Stimulated activated CD8-positive, alpha-beta memory T cell treated with anti-CD3 and anti-CD28 coated beads, Interleukin-15, amount 100 ng/mL, for 4 hours (primary cell): ENCODE data around the gene ARID3B.
"Not testable (repeated sequence)": the region's sequence is repeated elsewhere in the genome, so short reads cannot be mapped to it uniquely, and the experiment has no call there.

Source experiments
- DNase-seq, 2 donors: peaks; one replicate each; pipeline ENCODE4 v3.0.0-alpha.2; 2020; ENCODE audit warnings: low read depth in 2 of 2

The ARID3B gene

GRCh38 chr15:74540761-74541493, at the start of gene ARID3B:
ARID3B (plus strand) TSS chr15:74541220; CDS start chr15:74543937, 2,717 bp downstream.
- DNase-seq = peak; percentile 91

GRCh38 chr15:74496648-74497047, 44.4 kb upstream of the ARID3B start:
- no peak for DNase-seq

- no peak for DNase-seq
These were observed 43.4 kb upstream of the ARID3B start for GRCh38 chr15:74497584-74497983.

GRCh38 chr15:74499366-74499765, 41.7 kb upstream of the ARID3B start:
- no peak for DNase-seq

- DNase-seq = no peak
These were observed 40.6 kb upstream of the ARID3B start for GRCh38 chr15:74500401-74500800.

- no peak for DNase-seq
These were observed 38.7 kb upstream of the ARID3B start for GRCh38 chr15:74502301-74502700.

GRCh38 chr15:74504418-74504817, 36.6 kb upstream of the ARID3B start:
- DNase-seq = no peak

GRCh38 chr15:74504836-74505235, 36.2 kb upstream of the ARID3B start:
- no peak for DNase-seq

GRCh38 chr15:74505837-74506514, 35.0 kb upstream of the ARID3B start:
- no peak for DNase-seq

- no peak for DNase-seq
These were observed 34.5 kb upstream of the ARID3B start for GRCh38 chr15:74506515-74506840.

- DNase-seq = no peak
These were observed 29.4 kb upstream of the ARID3B start for GRCh38 chr15:74511583-74511982.

- DNase-seq = not testable (repeated sequence)
These were observed 27.0 kb upstream of the ARID3B start for GRCh38 chr15:74514059-74514458.

GRCh38 chr15:74517096-74517495, 23.9 kb upstream of the ARID3B start:
- no peak for DNase-seq

GRCh38 chr15:74519311-74519710, 21.7 kb upstream of the ARID3B start:
- no peak for DNase-seq

GRCh38 chr15:74520407-74520806, 20.6 kb upstream of the ARID3B start:
- DNase-seq = no peak

- no peak for DNase-seq
These were observed 17.0 kb upstream of the ARID3B start for GRCh38 chr15:74523982-74524381.

- no peak for DNase-seq
These were observed 15.7 kb upstream of the ARID3B start for GRCh38 chr15:74525309-74525708.

- DNase-seq = no peak
These were observed 15.1 kb upstream of the ARID3B start for GRCh38 chr15:74525945-74526344.

- DNase-seq = no peak
These were observed 12.1 kb upstream of the ARID3B start for GRCh38 chr15:74528876-74529275.

- DNase-seq = no peak
These were observed 11.1 kb upstream of the ARID3B start for GRCh38 chr15:74529921-74530320.

GRCh38 chr15:74530771-74531143, 10.3 kb upstream of the ARID3B start:
- DNase-seq = no peak

GRCh38 chr15:74531144-74531811, 9.7 kb upstream of the ARID3B start:
- no peak for DNase-seq
